Esophagus (tissue), 2 donors: ENCODE results near the gene SLC35F1. TPM values are rescaled to one million over a fixed set of nuclear protein-coding genes. Genes with fewer than 3 reads are reported as not detected.

Experiments used
- H3K27ac ChIP-seq, 2 donors: one replicate each; pipeline ENCODE4 v1.5.1; 2013; ENCODE audit warnings: low read depth in 2 of 2, mild to moderate bottlenecking in 2 of 2, inconsistent platforms in 1 of 2, low read length in 1 of 2, moderate library complexity in 1 of 2
- H3K27me3 ChIP-seq, 2 donors: one replicate each; pipeline ENCODE4 v1.6.1; 2013; ENCODE audit warnings: low read length in 2 of 2, control low read depth in 1 of 2, mild to moderate bottlenecking in 1 of 2; ENCODE audit not compliant: insufficient read depth in 2 of 2, control insufficient read depth in 1 of 2
- H3K36me3 ChIP-seq, 2 donors: one replicate each; pipeline ENCODE4 v1.6.1; 2013; ENCODE audit warnings: low read length in 1 of 2; ENCODE audit not compliant: control insufficient read depth in 2 of 2, insufficient read depth in 2 of 2
- H3K4me1 ChIP-seq, 2 donors: one replicate each; pipeline ENCODE4 v1.6.1; 2013; ENCODE audit warnings: low read length in 1 of 2; ENCODE audit not compliant: control insufficient read depth in 2 of 2, insufficient read depth in 2 of 2
- H3K4me3 ChIP-seq, 2 donors: one replicate each; pipeline ENCODE4 v1.5.1; 2013; ENCODE audit warnings: low read length in 2 of 2, mild to moderate bottlenecking in 2 of 2, low read depth in 1 of 2, moderate library complexity in 1 of 2
- H3K9me3 ChIP-seq, 2 donors: one replicate each; pipeline ENCODE4 v1.6.1; 2013; ENCODE audit warnings: mild to moderate bottlenecking in 2 of 2, low read depth in 1 of 2, low read length in 1 of 2, moderate library complexity in 1 of 2; ENCODE audit not compliant: control insufficient read depth in 2 of 2, insufficient read depth in 1 of 2
- WGBS, 2 donors: extraction: QIAGEN DNeasy Blood & Tissue Kit; methylation state at CpG; one replicate each; pipeline ENCODE4 v1.1.7; 2013; 5-methylcytosine and 5-hydroxymethylcytosine counted together
- polyA plus RNA-seq, 2 donors: library from polyadenylated mRNA; stranded (reverse); fragments of 200-250 nt; gene quantifications; one replicate each; pipeline ENCODE4 v1.2.3, GENCODE V29; 2013
- donor health status: healthy with polysubstance abuse.
- donor health status: Bipolar disorder and iron deficiency.

Gene SLC35F1
- polyA plus RNA-seq, 2 donors = 0.08 to 0.13 TPM

DNA sequence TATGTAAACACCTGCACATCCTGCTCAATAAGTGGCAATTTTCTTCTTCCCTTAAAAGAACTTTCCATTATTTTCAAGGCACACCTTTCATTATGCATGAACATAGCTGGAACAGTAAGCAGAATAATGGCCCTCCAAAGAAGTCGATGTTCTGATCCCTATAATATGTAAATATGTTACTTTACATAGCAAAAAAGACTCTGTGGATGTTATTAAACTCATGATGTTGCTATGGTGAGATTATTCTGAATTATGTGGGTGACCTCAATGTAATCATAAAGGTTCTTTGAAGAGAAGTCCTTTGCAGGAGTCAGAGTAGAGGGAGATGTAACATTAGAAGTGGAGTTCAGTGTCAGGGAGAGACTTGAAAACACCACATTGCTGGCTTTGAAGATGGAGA, 341.1 kb downstream of the SLC35F1 start:
- no peak overlapping the region for H3K4me3 ChIP-seq
- H3K27ac ChIP-seq = no peak overlapping the region
- 66 to 74% methylated on average over 1 of the region's 1 CpG for WGBS, 2 donors
- H3K4me1 ChIP-seq = no peaks in the 10 kb centered on the region
- no peaks in the 10 kb centered on the region for H3K27me3 ChIP-seq
- H3K9me3 ChIP-seq = no peaks in the 10 kb centered on the region
- no peaks in the 10 kb centered on the region for H3K36me3 ChIP-seq

- 50 to 53% methylated on average over 5 of the region's 5 CpGs for WGBS, 2 donors
- Histone ChIP-seq H3K36me3 (no peaks in the 10 kb centered on the region), H3K4me1 (no peaks in the 10 kb centered on the region), H3K4me3 (no peak overlapping the region), H3K27me3 (no peaks in the 10 kb centered on the region), H3K9me3 (no peaks in the 10 kb centered on the region), H3K27ac (no peak overlapping the region)
Observed at GRCh38 chr6:118249680-118250079, 342.6 kb downstream of the SLC35F1 start.

DNA sequence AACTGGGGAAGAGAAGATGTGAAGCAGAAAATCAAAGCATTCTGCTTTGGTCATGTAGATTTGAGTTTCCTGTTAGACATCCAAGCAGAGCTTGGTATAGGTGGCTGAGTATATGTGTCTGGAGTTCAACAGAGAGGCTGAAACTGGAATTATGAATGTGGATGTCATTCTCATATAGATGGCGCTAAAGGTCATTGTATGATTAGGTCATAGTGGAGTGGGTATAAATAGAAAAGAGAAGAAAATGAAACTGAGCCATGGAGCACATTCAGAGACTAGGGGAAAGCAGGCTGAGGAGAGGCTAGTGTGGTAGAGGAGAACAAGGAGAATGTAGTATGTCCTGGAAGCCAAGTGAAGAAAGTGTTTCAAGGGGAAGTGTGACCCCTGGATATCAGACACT, 345.4 kb downstream of the SLC35F1 start:
- Histone ChIP-seq H3K9me3 (no peaks in the 10 kb centered on the region), H3K27me3 (no peaks in the 10 kb centered on the region), H3K4me3 (no peak overlapping the region), H3K4me1 (no peaks in the 10 kb centered on the region), H3K36me3 (no peaks in the 10 kb centered on the region), H3K27ac (no peak overlapping the region)
- WGBS, 2 donors = 81 to 96% methylated on average over 1 of the region's 1 CpG

DNA sequence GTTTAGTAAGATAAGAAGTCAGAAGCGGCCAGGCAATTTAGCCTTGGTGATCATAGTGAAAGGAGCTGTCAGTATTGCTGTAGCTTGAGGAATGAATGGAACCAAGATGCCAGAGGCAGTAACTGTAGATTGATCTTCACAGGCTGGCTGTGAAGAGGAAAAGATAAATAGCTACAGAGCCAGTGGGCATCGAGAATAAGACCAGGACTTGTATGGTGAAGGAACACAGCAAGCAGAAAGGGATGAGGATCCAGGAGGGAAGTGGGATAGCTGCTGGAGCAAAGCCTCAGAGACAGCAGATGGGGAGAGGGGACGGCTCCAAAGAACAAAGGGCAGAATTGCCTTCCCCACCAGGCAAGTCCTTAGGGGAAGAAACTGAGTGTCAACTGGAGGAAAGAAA, 346.7 kb downstream of the SLC35F1 start:
- no peaks in the 10 kb centered on the region for H3K4me1 ChIP-seq
- no peaks in the 10 kb centered on the region for H3K9me3 ChIP-seq
- H3K27me3 ChIP-seq = no peaks in the 10 kb centered on the region
- no peaks in the 10 kb centered on the region for H3K36me3 ChIP-seq
- 55 to 74% methylated on average over 3 of the region's 3 CpGs for WGBS, 2 donors
- no peak overlapping the region for H3K27ac ChIP-seq
- H3K4me3 ChIP-seq = no peak overlapping the region

DNA sequence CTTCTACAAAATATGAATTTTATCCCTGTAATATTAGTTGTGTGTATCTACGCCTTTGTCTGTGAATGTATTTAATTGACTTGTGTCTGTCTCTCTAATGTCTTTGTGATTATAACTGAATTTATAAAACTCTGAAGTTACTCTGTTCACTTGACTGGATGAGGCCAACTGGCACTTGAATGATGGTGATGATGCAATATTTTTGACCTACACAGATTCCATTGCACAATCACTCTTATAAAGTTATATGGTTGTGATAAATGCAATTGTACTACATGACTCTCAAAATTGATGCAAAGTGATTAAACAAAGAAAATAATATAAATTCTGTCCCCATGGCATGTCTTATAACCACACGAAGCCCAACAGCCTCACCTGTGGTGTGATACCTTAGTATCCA, 353.8 kb downstream of the SLC35F1 start:
- Histone ChIP-seq H3K4me1 (no peaks in the 10 kb centered on the region), H3K27me3 (no peaks in the 10 kb centered on the region), H3K36me3 (no peaks in the 10 kb centered on the region), H3K4me3 (no peak overlapping the region), H3K9me3 (no peaks in the 10 kb centered on the region), H3K27ac (no peak overlapping the region)
- WGBS, 2 donors = 83 to 85% methylated on average over 2 of the region's 2 CpGs

- WGBS, 2 donors = 14 to 33% methylated on average over 2 of the region's 2 CpGs
- no peaks in the 10 kb centered on the region for H3K9me3 ChIP-seq
- H3K27me3 ChIP-seq = no peaks in the 10 kb centered on the region
- H3K4me3 ChIP-seq = no peak overlapping the region
- H3K27ac ChIP-seq = no peak overlapping the region
- H3K4me1 ChIP-seq = no peaks in the 10 kb centered on the region
- no peaks in the 10 kb centered on the region for H3K36me3 ChIP-seq
Observed at GRCh38 chr6:118263921-118264486, 356.9 kb downstream of the SLC35F1 start.

DNA sequence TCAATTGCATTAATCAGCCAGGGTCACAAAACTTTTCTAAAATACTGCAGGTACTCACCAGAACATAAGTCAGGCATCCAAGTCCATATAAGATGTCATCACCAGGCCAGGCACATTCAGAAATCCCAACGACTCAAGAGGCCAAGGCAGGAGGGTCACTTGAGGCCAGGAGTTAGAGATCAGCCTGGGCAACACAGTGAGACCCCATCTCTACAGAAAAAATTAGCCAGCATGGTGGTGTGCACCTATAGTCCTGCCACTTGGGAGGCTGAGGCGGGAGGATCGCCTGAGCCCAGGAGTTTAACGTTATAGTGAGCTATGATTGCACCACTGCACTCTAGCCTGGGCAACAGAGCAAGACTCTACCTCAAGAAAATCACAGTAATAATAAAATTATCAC, 362.6 kb downstream of the SLC35F1 start:
- no peaks in the 10 kb centered on the region for H3K36me3 ChIP-seq
- no peak overlapping the region for H3K27ac ChIP-seq
- WGBS, 2 donors = 81 to 88% methylated on average over 4 of the region's 4 CpGs
- no peaks in the 10 kb centered on the region for H3K9me3 ChIP-seq
- no peak overlapping the region for H3K4me3 ChIP-seq
- H3K27me3 ChIP-seq = no peaks in the 10 kb centered on the region
- no peaks in the 10 kb centered on the region for H3K4me1 ChIP-seq

GRCh38 chr6:118277631-118278030, 370.6 kb downstream of the SLC35F1 start:
- WGBS, 2 donors = 31 to 43% methylated on average over 1 of the region's 1 CpG
- Histone ChIP-seq H3K4me1 (no peaks in the 10 kb centered on the region), H3K27ac (no peak overlapping the region), H3K27me3 (no peaks in the 10 kb centered on the region), H3K9me3 (no peaks in the 10 kb centered on the region), H3K4me3 (no peak overlapping the region), H3K36me3 (no peaks in the 10 kb centered on the region)

DNA sequence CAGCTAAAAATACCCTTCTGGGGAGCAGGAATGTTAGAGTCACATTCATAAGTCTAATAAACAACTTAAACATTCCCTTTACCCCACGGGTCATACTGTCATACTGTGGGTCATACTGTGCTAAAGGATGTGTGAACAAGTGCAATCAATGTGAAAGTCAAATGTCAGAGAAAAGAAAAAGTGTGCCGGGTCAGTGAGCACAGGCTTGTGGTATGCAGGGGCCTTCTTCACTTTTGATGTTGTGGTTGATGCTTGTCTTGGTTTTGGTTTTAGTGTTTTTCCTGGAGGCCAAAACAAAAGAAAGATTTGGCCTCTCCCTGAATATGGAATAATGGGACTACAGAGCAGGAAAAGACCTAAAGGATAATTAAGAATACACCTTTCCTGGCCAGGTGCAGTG, 373.1 kb downstream of the SLC35F1 start:
- WGBS, 2 donors = 58 to 59% methylated on average over 2 of the region's 2 CpGs
- H3K9me3 ChIP-seq = no peaks in the 10 kb centered on the region
- H3K27me3 ChIP-seq = no peaks in the 10 kb centered on the region
- H3K36me3 ChIP-seq = no peaks in the 10 kb centered on the region
- no peak overlapping the region for H3K4me3 ChIP-seq
- no peak overlapping the region for H3K27ac ChIP-seq
- H3K4me1 ChIP-seq = no peaks in the 10 kb centered on the region

GRCh38 chr6:118281291-118281690, 374.2 kb downstream of the SLC35F1 start:
- no peak overlapping the region for H3K27ac ChIP-seq
- no peaks in the 10 kb centered on the region for H3K36me3 ChIP-seq
- no peaks in the 10 kb centered on the region for H3K27me3 ChIP-seq
- H3K4me1 ChIP-seq = no peaks in the 10 kb centered on the region
- H3K4me3 ChIP-seq = no peak overlapping the region
- H3K9me3 ChIP-seq = no peaks in the 10 kb centered on the region
